ENCODE data around the gene ADARB1.
A peak's percentile ranks its signal among the peaks of the same experiment; 100 is the strongest.

The ADARB1 gene

DNA sequence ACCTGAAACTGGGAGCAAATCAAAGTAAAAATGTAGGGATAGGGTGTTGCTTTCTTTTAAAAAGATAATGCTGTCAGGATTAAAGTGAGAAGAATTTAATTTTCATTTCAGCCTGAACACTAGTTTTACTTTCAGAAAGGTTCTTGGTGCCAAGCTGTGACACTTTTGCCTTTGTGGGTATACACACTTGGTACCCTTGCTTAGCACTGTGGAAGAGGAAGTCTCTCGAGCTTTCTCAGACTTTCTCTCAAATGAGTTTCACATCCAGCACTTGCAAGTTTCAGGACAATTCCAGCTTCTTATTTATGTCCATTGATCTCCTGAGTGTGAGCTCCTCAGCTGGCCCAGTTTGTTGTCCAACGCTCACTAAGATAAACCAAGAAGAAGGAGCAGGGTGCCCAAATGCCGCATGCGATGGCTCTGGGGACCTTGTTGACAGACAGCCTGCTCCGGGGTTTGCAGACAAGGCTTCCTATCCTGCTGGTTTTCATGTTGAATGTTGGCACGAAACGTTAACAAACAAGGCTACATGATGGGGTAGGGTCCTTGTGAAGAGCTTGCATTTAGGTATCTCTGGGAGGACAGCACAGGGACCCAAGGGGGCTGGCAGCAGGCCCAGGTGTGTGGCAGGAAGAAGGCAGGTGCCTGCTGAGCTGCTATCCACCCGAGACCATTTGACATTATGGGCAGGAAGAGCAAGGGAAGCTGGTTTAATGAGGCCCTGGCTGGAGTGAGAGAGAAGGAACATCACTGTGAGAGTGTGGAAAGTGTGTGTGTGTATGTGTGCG is 133.7 kb downstream of the ADARB1 start:
- DNase-seq (ENCODE audit: low read depth), result no peak

- DNase-seq (ENCODE audit: low read depth), result no peak
These were observed 134.2 kb downstream of the ADARB1 start for GRCh38 chr21:45208627-45208951.

DNA sequence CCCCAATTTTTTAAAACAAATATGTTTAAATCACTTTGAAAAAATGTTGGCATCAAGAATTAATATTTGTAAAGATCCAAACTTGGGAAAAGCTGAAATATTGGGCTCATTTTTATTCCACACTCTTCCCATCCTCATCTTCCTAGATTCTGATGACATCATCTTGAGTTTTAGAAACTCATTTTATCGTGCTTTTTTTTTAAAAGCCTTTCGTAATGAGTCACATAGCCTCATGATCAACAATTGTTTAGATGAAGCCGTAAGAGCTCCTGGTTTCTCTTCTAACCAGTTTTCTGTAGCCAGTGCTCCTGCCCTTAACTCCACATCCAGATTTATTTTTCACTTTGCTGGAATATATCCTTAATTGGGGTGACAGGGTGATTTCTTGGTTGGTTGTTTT is 134.7 kb downstream of the ADARB1 start:
- DNase-seq (ENCODE audit: low read depth), result no peak

DNA sequence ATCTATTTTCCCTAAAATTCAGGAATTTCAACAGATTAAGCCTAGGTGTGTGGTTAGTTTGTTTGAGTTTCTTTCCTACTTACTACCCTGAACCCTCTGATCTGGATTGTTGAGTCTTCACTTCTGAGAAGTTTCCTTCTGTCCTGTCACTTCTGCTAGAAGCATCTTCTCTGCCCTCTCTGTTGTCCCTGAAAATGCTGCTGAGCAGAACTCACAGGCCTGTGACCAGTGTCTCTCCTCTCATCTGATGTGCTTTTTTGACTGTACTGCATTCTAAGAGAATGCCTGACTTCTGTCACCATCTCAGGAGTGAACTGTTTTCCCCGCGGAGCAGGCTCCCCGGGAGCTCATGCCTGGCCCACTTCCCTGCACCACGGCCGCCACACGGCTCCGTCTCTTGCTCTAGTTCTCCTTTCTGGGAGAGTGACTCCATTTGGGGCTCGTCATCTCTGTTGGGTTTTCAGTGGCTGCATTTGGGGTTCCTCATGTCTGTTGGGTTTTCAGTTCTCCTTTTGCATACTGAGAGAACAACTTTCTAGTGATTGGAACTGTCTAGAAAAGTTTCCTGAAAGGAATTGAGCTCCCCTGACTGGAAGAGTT is 135.4 kb downstream of the ADARB1 start:
- DNase-seq (ENCODE audit: low read depth), result no peak

DNA sequence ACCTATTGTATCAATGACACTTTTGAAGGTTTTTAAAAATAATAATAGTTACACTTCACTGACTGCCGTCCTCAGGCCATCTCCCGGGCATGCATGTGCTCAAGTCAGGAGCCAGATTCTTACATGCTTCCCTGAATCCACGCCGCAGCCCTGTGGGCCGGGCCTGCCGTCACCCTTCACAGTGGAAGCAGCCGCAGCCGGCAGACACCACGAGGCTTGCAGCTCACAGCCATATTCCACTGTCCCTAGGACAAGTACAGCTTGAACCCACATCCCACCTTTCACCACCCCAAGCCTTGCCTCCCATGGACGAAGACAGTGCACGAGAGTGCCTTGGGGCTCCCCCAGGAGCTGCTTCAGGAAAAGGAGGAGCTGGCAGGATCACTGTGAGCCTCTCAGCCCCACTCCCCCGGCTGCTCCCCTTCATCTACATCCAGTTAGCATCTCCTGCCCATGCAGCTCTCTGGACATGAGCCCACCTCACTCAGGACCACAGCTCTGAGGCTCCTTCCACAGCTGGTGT is 136.1 kb downstream of the ADARB1 start:
- DNase-seq (ENCODE audit: low read depth), result no peak

DNA sequence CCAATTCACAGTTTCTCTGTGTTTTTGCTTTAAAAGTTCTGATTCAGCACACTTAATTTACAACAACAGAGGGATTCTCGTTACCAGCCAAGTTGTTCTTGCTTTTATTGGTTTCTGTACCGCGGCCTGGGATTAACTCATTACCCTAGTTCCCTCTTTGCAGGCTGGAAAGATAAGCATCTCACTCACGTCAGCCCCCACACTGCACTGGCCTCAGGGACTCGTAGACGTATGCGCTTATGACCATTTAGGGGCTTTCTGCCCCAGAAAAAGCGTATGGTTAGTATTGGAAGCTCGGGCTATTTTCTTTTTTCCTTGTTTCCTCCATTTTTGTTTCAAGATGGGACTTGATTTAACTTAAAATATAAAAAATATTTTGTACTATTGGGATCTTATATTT is 137.3 kb downstream of the ADARB1 start:
- no peak for DNase-seq (ENCODE audit: low read depth)

DNA sequence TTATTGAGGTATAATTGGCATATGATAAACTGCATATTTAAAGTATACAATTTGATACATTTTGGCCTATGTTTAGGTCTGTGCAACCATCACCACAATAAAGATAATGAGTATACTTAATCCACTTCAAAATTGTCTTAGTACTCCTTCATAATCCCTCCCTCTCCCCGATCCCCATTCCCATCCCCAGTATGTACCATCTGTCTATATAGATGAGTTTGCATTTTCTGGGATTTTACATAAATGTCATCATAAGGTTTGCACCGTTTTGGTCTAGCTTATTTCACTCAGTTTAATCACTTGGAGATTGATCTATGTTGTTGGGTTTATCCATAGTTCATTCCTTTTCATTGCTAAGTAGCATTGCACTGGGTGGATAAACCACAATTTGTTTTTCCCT is 139.0 kb downstream of the ADARB1 start:
- no peak for DNase-seq (ENCODE audit: low read depth)

DNA sequence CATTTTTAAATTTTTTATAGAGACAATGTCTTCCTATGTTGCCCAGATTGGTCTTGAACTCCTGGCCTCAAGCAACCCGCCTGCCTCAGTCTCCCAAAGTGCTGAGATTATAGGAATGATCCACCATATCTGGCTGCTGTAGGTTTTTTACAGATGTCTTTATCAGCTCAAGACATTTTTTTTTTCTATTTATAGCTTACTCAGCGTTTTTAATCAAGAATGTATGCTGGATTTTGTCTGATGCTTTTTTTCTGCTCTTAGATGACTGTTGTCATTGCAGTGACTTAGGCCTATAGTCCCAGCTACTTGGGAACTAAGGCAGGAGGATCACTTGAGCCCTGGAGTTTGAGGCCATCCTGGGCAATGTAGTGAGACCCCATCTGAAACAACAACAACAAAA is 140.8 kb downstream of the ADARB1 start:
- DNase-seq (ENCODE audit: low read depth), result no peak

GRCh38 chr21:45217010-45217409 is 142.6 kb downstream of the ADARB1 start:
- no peak for DNase-seq (ENCODE audit: low read depth)

DNA sequence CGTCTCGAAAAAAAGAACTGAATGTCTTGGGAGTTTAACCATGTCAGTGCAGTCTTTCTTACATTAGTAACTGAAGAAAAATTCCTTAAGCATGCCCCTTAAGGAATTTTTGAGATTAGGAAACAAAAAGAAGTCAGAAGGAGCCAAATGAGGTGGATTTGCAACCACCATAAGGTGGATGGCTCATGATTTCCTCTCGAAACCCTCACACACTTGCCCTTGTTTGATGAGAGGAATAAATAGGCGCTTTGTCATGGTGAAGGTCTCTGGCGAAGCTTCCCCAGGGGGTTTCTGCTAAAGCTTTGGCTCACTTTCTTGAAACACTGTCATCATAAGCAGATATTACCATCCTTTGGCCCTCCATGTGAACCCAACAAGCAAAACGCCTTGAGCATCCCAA is 145.1 kb downstream of the ADARB1 start:
- DNase-seq (ENCODE audit: low read depth), result no peak

GRCh38 chr21:45220071-45220481 is 145.7 kb downstream of the ADARB1 start:
- no peak for DNase-seq (ENCODE audit: low read depth)

DNA sequence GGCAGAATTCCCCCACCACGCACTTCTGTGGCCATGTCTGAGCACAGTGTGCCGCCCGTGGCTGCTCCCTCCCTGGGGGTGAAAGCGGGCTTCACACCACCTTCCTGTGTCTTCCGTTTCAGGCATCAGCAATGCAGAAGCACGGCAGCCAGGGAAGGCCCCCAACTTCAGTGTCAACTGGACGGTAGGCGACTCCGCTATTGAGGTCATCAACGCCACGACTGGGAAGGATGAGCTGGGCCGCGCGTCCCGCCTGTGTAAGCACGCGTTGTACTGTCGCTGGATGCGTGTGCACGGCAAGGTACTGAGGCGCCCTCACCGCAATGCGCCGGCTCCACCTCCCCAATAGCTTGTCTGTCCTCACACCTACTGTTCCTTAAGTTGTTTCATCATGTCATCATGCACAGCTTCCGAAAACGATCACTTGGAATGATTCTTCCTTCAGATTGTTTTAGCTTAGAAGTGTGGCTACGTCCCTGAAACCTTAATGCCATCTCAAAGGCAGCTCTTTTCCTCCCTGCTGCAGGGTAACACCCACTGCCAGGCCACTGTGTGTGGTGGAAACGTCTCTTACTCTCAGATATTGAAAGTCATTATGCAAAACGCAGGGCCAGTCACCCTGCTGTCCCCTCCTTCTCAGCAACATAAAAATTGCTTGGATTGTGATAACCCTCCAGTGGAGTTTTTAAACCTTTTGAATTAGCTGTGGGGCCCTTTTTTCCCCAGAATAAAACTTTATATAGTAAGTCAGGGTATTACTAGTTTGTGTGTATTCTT is 146.5 kb downstream of the ADARB1 start:
- DNase-seq (ENCODE audit: low read depth), result no peak

DNA sequence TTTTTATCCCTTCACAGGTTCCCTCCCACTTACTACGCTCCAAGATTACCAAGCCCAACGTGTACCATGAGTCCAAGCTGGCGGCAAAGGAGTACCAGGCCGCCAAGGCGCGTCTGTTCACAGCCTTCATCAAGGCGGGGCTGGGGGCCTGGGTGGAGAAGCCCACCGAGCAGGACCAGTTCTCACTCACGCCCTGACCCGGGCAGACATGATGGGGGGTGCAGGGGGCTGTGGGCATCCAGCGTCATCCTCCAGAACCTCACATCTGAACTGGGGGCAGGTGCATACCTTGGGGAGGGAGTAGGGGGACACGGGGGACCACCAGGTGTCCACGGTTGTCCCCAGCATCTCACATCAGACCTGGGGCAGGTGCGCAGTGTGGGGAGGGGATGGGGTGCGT is 147.6 kb downstream of the ADARB1 start:
- DNase-seq (ENCODE audit: low read depth), result no peak

- no peak for DNase-seq (ENCODE audit: low read depth)
These were observed 149.1 kb downstream of the ADARB1 start for GRCh38 chr21:45223236-45224185.

GRCh38 chr21:45224189-45224938 is 150.0 kb downstream of the ADARB1 start:
- no peak for DNase-seq (ENCODE audit: low read depth)

DNA sequence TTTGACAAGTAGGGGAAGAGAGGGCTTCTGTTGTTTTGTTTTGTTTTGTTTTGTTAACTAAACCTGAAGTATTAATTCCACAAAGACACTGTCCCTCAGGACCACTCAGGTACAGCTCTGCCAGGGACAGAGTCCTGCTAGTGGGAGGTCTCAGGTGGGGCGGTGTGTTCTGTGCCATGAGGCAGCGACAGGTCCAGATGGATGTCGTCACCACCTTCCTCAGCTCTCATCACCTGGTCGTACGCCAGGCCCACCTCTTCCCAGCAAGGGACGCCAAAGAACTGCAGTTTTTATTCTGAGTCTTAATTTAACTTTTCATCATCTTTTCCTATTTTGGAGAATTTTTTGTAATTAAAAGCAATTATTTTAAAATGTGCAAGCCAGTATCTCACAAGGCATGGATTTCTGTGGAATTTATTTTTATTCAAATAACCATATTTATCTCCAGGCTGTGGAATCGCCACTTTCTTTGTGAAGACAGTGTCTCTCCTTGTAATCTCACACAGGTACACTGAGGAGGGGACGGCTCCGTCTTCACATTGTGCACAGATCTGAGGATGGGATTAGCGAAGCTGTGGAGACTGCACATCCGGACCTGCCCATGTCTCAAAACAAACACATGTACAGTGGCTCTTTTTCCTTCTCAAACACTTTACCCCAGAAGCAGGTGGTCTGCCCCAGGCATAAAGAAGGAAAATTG is 150.8 kb downstream of the ADARB1 start:
- DNase-seq (ENCODE audit: low read depth), result no peak

DNA sequence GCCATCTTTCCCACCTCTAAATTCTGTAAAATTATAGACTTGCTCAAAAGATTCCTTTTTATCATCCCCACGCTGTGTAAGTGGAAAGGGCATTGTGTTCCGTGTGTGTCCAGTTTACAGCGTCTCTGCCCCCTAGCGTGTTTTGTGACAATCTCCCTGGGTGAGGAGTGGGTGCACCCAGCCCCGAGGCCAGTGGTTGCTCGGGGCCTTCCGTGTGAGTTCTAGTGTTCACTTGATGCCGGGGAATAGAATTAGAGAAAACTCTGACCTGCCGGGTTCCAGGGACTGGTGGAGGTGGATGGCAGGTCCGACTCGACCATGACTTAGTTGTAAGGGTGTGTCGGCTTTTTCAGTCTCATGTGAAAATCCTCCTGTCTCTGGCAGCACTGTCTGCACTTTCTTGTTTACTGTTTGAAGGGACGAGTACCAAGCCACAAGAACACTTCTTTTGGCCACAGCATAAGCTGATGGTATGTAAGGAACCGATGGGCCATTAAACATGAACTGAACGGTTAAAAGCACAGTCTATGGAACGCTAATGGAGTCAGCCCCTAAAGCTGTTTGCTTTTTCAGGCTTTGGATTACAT is 151.5 kb downstream of the ADARB1 start:
- no peak for DNase-seq (ENCODE audit: low read depth)

DNA sequence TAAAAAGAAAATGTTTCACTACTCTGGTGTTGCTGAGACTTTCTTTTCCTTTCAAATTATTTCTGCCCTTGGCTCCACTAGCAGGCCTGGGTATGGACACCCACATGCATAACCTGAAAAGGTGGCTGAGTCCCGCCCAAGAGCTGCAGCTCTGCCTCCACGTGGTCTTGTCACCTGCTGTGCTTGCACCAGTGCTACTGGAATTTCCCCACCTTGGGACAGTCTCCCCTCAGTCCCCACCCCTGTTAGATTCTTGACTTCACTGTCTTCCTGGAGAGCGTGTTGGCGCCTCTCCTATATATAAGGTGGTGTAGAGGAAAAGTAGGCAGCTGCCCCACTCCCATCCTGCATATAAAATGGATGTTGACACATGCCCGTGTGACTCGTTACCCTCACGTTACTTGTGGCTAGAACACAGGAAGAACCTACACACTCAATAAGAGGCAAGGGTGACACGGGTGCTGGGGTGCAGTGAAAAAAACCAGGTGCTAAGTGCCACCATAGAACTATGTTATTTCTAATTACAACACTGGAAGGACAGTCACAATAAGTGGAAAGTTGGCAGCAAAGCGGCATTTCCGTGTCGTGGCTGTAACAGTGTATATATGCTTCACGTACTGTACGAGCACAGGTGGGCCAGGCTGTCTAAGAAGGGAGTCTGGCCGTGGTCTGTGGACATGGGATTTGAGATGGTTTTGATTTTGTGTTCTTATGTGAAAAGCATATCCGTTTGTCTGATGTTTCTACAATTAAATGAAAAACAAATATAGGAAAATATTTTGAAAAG is 152.4 kb downstream of the ADARB1 start:
- DNase-seq (ENCODE audit: low read depth), result peak; percentile 14

GRCh38 chr21:45227735-45228134 is 153.4 kb downstream of the ADARB1 start:
- DNase-seq (ENCODE audit: low read depth), result no peak
